ENCODE data around the gene CEACAM19. TPM values are rescaled to one million over a fixed set of nuclear protein-coding genes. Genes with fewer than 3 reads are reported as not detected.
"Not testable (repeated sequence)": the region's sequence is repeated elsewhere in the genome, so short reads cannot be mapped to it uniquely, and the experiment has no call there.

The CEACAM19 gene
- total and polyA plus RNA-seq, 2 of the 8 experiments (the other 6 are each of a cell fraction or from before 2014, with no cell fraction given) = 3.1 to 3.4 TPM

GRCh38 chr19:44624840-44625354 lies 46.4 kb upstream of the CEACAM19 start (continued):
- TF ChIP-seq KDM1A (IDR thresholded peaks at IDR 0.05; ENCODE audit: borderline replicate concordance, low read length) (no peak), ZNF274 (IDR thresholded peaks at IDR 0.05; ENCODE audit: borderline replicate concordance, extremely low read depth, low read length) (no peak), HDAC6 (IDR thresholded peaks at IDR 0.05; ENCODE audit: low read depth, low read length) (no peak), E2F6 (IDR thresholded peaks at IDR 0.05) (no peak), EGR1 (IDR thresholded peaks at IDR 0.05; ENCODE audit: borderline replicate concordance, low read depth, low read length) (no peak)

GRCh38 chr19:44625637-44626036 lies 45.6 kb upstream of the CEACAM19 start:
- H3K27ac ChIP-seq (ENCODE audit: low read depth, low read length); H3K36me3 ChIP-seq (ENCODE audit: control insufficient read depth in 2 of 4, insufficient read depth in 4 of 4, low read length in 3 of 4); H2BK20ac ChIP-seq (ENCODE audit: low read length); H3K18ac ChIP-seq (ENCODE audit: extremely low read depth, low read length); H2BK15ac ChIP-seq (ENCODE audit: low read length); H2AK5ac ChIP-seq (ENCODE audit: low read depth, low read length); H3K56ac ChIP-seq (replicated peaks; ENCODE audit: insufficient read length, low read depth, low read length); H3K4me2 ChIP-seq (ENCODE audit: insufficient read depth in 1 of 2, low read depth in 2 of 2, low read length in 2 of 2); H3K4me3 ChIP-seq (ENCODE audit: extremely low read depth in 1 of 4, insufficient read depth in 2 of 4, low read depth in 3 of 4, low read length in 4 of 4); H3K23me2 ChIP-seq (ENCODE audit: low read depth, low read length); H3K4me1 ChIP-seq (replicated peaks in 1 of 4; ENCODE audit: control insufficient read depth in 3 of 4, insufficient read depth in 4 of 4, low read length in 3 of 4); H4K5ac ChIP-seq (ENCODE audit: insufficient read length, low read depth, low read length); H3K14ac ChIP-seq (ENCODE audit: insufficient read length); H4K91ac ChIP-seq (replicated peaks; ENCODE audit: insufficient read length, low read length); H4K8ac ChIP-seq (ENCODE audit: extremely low read depth, insufficient read depth, low read length); H2BK120ac ChIP-seq (replicated peaks; ENCODE audit: low read depth, low read length); H2BK12ac ChIP-seq (ENCODE audit: low read depth, low read length); H3K79me2 ChIP-seq (ENCODE audit: control insufficient read depth in 1 of 2, insufficient read depth in 2 of 2, low read length in 2 of 2); DNase-seq (ENCODE audit: low read depth in 1 of 2, low spot score in 2 of 2); H3K9ac ChIP-seq (replicated peaks in 1 of 4; ENCODE audit: extremely low read depth in 1 of 4, low read depth in 3 of 4, low read length in 3 of 4); FAIRE-seq; H4K20me1 ChIP-seq (replicated peaks in 1 of 2; ENCODE audit: control insufficient read depth in 1 of 2, insufficient read depth in 2 of 2, low read length in 2 of 2); POLR2A ChIA-PET (ENCODE audit: partially characterized antibody); H3K9me3 ChIP-seq (ENCODE audit: insufficient read depth in 2 of 2, low read depth in 1 of 2, low read length in 1 of 2); H2BK5ac ChIP-seq (ENCODE audit: low read depth, low read length); H2AFZ ChIP-seq (ENCODE audit: low read length); H3K27me3 ChIP-seq (replicated peaks in 1 of 4; ENCODE audit: control insufficient read depth in 3 of 4, extremely low read depth in 1 of 4, insufficient read depth in 3 of 4, low read length in 3 of 4); H3K4ac ChIP-seq (replicated peaks; ENCODE audit: insufficient read length, low read depth, low read length); H3K79me1 ChIP-seq (ENCODE audit: low read depth, low read length); H3K23ac ChIP-seq (ENCODE audit: insufficient read length): not testable (repeated sequence)
- WGBS, 2 experiments (ENCODE audit: extremely low coverage in 1 of 2, insufficient coverage in 1 of 2, insufficient read length in 1 of 2, insufficient replicate concordance in 2 of 2, low coverage in 1 of 2, low lambda C conversion rate in 2 of 2, missing lambda C conversion rate in 1 of 2) = 87% methylated on average over 4 of the region's 4 CpGs; no CpG with 5 or more reads in 1 of the 2 experiments
- CTCF ChIA-PET (ENCODE audit: partially characterized antibody) = interaction anchor here (1.1 to 5.4 kb wide), 8 partner anchors 8 to 64 kb away, joined by 3 to 29 read pairs (median 6); no protein-coding TSS in a partner anchor
